ENCODE results near the gene DACH2.
"Not testable (repeated sequence)": the region's sequence is repeated elsewhere in the genome, so short reads cannot be mapped to it uniquely, and the experiment has no call there.

The DACH2 gene

DNA sequence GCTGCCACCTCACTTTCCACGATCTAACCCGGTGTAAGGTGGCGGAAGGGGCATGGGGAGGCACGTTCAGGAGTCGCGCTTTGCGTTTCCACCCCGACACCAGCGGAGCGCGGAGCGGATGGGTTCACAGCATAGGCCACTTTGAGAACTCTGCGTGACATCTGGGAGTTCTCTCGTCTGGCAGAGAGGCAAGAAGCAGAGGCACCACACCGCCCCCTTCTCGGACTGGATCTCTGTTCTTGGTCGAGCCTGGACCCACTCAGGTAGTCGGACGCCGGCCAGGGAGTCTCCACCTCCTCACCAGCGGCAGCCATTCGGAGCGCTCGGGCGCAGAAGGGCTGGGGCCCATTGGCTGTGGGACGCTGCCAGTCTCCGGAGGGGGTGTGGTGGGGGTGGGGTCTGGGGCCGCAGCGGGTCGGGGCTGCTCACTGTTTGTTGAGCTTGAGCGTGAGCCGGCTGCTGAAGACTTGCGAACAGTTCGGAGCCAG, at the start of gene DACH2:
Gene DACH2, plus strand, starts transcription at position 428 of the 488 bp plus-strand sequence.
- DNase-seq = no peak

DNA sequence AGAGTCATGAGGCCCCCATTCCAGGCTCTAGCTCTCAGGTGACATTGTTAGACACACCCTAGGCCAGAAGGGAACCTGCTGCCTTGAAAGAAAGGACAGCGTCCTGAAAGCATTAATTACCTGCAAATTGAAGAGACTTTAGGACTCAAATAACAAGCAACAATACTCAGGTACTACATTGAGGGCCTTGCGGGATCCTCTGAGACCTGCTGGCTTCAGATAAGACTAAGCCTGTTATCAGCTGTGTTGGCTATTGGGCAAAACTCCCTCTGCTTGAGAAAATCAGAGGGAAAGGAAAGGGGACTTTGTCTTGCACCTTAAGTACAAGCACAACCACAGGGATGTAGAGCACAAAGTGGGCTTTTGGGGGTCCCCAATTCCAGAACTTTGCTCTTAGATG, 45.9 kb upstream of the DACH2 start:
- no peak for DNase-seq

DNA sequence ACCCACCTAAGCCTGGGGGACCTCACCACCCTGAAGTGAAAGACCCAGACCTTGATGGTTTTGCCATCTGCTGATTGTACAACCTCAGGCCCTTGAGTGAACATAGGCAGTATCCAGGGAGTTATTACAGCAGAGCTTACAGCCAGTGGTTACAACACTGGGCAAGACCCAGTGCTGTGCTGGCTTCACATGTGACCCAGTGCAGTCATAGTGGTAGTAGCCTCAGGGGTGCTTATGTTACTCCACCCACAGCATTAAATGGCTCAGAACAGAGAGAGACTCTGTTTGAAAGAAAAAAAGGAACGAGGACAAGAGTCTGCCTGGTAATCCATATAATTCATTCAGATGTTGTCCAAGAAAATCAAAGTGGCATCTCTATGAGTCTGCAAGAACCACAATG, 45.2 kb upstream of the DACH2 start:
- no peak for DNase-seq

DNA sequence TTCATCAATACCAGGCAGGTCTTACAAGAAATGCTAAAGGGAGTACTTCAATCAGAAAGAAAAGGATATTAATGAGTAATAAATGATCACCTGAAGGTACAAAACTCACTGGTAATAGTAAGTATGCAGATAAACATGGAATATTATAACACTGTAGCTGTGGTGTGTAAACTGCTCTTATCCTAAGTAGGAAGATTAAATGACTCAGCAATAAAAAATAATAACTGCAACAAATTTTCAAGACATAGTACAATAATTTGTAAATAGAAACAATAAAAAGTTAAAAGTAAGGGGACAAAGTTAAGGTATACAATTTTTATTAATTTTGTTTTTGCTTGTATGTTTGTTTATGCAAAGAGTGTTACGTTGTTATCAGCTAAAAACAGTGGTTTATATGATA, 43.7 kb upstream of the DACH2 start:
- DNase-seq = no peak

DNA sequence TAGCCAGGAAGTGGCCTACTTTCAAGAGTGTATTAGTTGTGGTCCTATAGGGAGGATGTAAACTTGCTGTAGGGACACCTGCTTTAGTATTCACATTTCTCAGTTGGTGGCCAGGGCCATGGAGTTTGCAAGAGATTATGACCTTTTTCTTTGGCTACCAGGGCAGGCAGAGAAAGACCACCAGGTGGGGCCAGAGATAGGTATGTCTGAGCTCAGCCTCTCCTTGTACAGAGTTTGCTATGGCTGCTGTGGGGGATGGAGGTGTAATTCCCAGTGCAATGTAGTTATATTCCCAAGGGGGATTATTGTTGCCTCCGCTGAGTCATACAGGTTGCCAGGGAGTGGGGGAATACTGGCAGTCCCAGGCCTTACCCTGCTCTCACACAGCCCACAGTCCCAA, 26.3 kb upstream of the DACH2 start:
- DNase-seq = no peak

DNA sequence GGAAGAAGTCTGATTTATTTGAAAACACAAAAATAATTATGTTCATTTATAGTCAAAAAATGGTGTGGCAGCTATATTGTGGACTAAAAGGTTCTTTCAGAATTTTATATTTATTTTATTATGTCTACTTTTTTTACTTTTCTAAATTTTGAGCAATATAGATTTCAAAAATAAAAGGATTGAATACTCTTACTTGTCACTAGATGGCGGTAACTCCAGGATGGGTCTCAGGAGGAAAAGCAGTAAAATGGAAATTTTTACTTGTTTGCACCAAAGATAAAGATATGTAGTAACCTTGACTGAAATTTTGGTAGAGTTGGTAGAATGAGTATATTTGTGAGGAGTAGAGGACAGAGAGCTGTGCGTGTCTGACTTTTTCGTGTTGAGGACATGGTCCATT, 14.5 kb upstream of the DACH2 start:
- DNase-seq = no peak

DNA sequence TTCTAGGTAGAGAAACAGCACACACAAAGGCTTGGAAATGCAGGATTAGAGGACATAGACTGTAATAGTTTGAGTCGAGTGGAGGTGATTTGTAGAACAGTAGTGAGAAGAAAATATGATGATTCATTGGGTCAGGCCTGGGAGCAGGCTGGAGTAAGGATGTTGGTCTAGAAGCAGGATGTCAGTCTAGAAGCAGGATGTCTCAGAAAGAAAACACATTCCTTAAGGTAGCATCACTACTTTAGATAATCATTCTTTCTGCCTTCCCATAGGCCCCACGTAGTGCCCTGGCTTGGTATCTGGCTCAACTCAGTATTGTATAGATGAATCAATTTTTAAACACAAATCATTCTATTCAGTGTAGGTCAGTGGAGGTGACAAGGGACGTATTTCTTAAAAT, 11.2 kb upstream of the DACH2 start:
- DNase-seq = no peak

DNA sequence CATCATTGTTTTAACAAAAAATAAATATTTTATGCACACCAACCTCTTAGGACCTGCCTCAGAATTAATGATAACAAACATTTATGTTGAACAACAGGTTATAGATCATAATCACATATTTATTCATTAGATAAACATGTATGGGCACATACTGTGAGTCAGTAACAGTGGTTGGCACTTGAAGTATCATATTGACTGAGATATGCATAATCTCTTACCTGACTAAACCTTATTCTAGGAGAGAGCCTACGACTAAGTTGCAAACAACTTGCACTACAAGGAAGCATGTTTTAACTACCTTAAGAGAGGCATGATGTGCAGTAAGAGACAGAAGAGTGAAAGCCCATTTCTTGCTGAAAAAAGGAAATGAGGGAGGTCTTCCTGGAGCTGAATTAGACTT, 6.5 kb upstream of the DACH2 start:
- no peak for DNase-seq

DNA sequence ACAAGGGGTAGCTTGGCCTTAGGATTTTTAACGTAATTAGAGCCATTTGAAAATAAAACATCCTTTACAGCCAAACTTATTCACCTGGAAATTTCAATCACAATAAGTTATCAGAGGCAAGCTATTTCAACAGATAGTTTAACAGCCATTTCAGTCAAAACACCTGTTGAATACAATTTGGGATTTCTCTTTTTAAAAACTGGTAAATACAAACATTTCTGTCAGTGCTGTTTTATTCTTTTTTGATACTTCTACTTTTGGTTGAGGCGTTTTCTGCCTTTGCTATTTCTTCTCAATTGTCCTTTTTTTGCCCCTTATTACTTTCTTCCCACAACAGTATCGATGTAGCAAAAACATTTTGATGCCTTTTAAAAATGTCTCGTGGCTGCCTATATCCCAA, 2.1 kb upstream of the DACH2 start:
- DNase-seq = no peak

DNA sequence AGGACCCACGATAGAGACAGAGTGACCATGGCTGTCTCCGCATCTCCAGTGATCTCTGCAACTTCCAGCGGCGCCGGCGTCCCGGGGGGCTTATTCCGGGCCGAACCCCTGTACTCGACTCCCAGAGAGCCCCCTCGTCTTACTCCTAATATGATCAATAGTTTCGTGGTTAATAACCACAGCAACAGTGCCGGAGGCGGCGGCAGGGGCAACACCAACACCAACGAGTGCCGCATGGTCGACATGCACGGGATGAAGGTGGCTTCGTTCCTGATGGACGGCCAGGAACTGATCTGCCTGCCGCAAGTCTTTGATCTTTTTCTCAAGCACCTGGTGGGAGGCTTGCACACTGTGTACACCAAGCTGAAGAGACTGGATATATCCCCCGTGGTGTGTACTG, 343 bp downstream of the DACH2 start:
- no peak for DNase-seq

DNA sequence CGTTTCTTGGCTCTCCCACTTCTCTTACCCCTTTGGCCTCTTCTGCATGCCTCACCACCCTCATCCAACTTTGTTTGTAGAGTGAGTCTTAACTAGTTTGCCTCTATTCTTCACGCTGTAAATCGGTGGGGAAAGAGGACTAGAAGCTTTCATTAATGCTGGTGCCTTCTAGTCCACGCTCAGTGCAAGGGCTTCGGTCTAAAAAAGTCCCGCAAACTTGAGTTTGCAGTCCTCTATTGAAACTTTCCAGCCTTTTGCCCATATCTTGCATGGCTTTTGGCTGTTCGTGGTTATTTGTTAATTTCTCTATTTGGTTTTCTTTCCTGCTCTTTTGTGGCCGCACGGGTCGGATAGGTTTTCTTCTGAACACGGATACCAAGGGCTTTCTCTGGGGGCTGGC, 868 bp downstream of the DACH2 start:
- DNase-seq = no peak

DNA sequence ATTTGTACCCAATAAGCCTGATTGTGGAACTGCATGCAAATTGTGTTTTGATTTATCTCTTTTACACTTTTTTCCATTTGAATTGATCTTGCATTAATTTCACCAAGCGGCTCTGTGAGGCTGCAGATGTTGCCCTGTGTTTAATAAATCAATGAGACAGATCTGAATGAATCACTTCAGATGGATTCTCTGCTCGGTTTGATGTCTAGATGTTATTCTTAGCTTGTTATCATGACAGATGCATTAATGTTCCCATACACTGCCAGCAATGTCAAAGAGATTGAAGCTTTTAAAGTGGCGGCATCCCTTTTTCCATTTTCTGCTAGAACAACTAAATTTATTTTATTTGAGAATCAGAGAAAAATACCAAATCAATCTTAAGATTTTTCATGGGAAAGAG, 6.3 kb downstream of the DACH2 start:
- no peak for DNase-seq

DNA sequence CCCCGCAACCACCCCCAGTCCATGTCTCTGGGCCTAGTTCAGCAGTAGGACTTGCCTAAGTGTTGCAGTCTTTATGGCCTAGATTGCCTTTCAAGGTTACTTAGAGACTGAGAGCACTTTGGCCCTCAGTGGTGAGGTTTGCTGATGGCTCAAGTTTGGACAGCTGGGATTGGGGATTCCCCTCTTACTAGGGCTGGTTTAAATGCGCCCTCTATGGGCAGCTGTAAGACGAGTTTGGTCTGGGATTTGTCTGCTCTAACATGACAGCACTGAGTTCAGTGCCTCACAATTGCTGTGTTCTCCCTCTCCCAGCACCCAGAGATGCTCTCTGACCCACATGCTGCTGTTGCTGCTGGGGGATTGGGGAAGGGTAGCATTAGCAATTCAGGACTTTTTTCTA, 23.1 kb downstream of the DACH2 start:
- no peak for DNase-seq

DNA sequence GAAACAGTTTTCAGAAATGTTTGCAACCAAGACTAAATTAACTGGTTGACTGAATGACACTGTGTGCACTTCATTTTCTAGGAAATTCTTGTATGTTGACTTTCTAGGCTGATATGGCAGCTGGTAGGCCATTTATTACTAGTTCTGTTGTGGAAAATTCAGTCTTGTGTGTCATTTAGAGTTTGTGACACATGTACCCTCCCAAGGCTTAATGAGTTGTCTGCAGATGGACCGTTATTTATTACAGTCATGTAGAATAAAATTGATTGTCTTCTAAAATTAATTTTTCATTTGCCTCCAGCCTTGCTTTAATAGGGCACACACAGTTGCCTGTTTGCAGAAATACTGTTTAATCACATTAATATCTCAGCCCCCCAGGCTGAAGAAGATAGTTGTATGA, 30.7 kb downstream of the DACH2 start:
- DNase-seq = no peak

DNA sequence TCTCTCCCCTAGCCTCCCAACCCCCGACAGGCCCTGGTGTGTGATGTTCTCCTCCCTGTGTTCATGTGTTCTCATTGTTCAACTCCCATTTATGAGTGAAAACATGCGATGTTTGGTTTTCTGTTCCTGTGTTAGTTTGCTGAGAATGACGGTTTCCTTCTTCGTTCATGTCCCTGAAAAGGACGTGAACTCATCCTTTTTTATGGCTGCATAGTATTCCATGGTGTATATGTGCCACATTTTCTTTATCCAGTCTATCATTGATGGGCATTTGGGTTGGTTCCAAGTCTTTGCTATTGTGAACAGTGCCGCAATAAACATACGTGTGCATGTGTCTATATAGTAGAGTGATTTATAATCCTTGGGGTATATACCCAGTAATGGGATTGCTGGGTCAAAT, 33.1 kb downstream of the DACH2 start:
- not testable (repeated sequence) for DNase-seq

DNA sequence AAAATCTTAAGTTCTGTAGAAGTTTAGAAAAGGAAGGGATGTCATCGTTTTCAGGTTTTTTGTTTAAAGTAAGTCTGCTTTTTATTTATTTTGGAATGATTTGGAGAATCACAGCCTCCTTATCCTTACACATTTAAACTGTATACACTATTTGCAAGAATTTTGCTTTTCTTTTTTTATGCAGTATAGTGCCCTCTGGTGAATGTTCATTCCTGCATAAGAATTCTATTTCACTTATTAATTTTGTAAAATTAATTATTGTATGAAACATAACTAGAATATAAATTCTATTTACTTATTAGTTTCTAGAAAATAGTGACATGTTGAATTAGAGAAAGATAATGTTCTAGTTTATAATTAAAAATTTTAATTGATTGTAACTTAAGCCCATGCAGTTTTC, 44.6 kb downstream of the DACH2 start:
- no peak for DNase-seq

DNA sequence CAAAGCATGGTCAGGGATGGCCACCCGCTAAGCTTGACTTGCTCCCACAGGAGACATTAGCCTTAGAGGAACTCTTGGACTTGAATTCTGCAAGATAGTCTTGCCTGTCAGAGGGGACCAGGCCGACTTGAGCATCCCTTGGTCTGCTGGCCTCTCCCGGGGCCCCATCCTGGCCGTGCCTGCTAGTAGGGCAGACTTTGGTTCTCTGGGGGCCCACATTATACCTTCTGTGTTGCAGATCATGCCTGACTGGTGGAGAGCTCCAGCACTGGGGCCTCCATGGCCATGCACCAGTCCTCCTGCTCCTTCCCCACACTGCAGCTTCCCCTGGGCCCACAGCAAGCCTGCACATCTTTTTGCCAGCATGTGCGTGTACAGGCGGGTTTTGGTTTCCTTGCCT, 46.5 kb downstream of the DACH2 start:
- no peak for DNase-seq

DNA sequence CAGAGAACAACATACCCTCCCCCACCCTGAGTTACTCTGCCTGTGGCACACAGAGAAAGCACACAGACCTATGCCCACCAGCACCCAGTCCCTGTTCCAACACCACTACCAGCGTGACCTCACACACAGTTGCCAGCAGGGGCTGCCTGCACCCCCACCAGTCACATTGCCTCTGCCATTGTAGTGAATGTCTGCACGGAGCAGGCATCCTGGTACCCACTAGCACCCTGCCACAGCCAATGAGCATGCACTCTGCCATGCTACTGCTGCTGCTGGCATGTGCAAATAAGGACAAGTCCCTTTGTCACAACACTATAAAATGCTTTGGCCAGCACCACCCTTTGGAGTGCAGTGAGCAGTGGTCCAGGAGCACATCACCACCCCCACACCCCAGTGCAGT, 47.1 kb downstream of the DACH2 start:
- no peak for DNase-seq

DNA sequence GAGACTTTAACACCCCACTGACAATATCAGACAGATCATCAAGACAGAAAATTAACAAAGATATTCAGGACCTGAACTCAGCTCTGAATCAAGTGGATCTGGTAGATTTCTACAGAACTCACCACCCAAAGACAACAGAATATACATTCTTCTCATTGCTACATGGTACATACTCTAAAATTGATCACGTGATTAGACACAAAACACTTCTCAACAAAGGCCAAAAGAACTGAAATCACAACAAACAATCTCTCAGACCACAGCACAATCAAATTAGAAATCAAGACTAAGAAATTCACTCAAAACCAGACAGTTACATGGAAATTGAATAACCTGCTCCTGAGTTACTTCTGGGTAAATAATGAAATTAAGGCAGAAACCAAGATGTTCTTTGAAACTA, 49.6 kb downstream of the DACH2 start:
- no peak for DNase-seq

DNA sequence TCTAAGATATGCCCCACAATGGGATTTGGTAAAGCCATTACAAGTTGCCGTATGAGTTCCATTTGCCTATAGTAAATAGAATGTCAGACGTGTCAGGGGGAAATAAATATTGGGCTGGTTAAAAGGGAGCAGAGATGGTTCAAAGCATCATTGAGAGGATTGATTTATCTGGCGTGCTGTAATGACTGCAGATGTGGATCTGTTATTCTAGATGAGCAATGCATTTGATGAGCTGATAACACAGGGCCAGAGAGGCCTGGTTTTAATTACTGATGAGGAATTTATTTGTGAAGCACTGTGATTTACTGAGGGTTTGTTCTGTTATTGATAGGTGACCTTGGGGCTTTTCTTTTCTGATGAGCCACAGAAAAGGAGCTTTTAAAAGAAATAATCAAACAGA, 62.5 kb downstream of the DACH2 start:
- DNase-seq = no peak

DNA sequence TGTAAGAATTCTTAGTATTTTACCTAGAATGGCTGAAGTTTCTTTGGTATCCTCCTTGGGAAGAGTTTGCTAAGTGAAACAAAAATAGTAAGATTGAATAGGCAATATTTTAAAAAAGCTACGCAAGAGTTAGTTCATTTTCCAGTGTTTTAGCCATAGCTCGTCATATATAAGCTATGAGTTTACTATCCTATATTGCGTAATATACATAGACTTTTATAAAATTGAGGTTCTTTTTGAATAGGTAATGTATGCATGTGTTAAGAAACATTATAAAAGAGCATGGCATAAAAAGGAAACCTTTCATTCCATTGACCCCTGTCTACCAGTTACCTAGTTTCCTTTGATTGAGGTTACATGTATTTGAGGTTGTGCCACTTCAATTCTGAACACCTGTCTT, 67.0 kb downstream of the DACH2 start:
- DNase-seq = no peak

DNA sequence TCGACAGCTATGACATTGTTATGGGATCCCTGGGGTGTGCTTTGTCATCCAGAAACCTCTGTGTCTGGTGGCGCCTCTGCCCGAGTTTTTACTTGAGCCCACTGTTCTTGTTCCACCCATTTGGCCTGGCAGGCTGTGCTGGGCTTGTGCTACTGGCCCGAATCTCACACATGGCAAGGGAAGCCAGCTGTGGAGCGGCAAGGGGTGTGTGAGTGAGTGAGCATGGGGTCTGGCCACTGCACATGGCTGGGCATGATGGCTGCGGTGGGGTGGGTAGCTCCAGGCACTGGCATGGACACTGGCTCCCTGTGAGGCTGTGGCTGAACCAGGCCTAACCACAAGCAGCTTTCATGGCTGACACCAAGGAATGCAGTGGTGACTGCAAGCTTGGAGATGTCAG, 89.2 kb downstream of the DACH2 start:
- no peak for DNase-seq

DNA sequence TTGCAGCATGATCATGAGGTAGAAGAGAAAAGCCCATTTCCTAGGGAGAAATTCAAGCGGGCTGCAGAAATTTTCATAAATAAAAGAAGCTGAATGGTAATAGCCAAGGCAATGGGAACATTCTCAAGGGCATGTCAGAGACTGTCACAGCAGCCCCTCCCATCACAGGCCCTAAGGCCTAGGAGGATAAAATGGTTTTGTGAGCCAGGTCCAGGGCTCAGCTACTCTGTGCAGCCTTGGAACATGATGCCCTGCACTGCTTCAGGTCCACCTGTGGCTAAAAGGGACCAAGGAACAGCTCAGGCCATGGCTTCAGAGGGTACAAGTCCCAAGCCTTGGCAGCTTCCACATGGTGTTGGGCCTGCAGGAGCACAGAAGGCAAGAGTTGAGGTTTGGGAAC, 93.3 kb downstream of the DACH2 start:
- no peak for DNase-seq

DNA sequence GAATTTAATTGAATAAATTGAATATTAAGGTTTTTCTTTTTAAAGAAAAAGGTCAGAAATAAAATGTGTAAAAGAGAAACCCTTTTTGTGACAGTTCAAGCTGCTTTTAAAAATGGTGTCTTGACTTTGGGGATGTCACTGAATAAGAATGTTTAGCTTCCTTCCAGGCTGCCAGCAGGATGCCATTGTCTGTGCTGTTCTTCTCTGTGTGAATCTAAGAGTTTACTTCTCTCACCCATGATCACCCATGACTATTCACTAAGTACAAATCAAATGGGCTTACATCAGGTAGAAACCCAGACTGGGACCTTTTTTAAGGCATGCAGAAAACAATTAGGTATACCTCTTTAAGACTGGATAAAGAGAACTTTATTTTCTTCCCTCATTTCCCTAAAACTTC, 115.3 kb downstream of the DACH2 start:
- DNase-seq = no peak

DNA sequence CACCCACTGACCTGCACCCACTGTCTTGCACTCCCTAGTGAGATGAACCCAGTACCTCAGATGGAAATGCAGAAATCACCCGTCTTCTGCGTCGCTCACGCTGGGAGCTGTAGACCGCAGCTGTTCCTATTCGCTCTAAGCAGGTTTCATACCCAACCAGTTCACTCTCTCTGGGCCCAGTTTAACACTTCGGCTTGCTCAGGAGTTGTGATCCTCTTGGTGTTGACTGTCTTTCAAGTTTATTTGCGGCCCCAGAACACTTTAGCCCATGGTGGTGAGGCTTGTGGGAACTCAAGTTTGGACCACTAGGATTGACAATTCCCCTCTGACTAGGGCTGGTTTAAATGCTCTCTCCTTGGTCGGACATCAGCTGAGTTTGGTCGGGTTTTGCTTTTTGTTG, 147.0 kb downstream of the DACH2 start:
- DNase-seq = no peak

DNA sequence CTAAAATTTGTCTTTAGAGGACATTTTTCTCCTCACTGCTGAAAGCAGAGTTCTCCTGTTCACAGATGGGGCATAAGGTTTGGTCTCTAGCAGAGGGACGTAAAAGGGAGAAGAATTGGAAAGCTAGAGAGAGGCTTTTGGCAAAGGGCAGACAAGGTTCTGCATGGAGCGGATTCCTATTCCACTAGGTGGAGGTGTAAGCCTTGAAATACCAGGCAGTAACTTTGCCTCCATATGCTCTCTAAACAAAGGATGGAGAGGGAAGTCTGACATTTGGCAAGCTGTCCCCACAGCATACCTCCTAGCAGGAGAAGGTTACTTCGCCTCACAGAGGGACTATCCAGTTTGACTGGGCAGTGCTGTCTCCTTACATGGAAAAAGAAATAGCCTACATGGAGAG, 174.7 kb downstream of the DACH2 start:
- no peak for DNase-seq
